HepG2 (cell line): ENCODE results near the gene KRTAP10-4. TPM values are rescaled to one million over a fixed set of nuclear protein-coding genes. Genes with fewer than 3 reads are reported as not detected.

Source experiments
- EP300 ChIP-seq, 3 experiments: sonication (generic) in 1 of 3; formaldehyde crosslinking in 1 of 3; IDR thresholded peaks; 2 replicates each; pipeline versions ENCODE4 v1.5.1 to v1.6.1; 2011 to 2020; ENCODE audit warnings: low read depth in 2 of 3, low read length in 2 of 3, borderline replicate concordance in 1 of 3, improper control_type of control experiment in 1 of 3, mild to moderate bottlenecking in 1 of 3, missing genetic modification reagents in 1 of 3, moderate library complexity in 1 of 3
- FOXO1 ChIP-seq: sonication (generic); formaldehyde crosslinking; IDR thresholded peaks from 2 replicates; pipeline ENCODE4 v1.4.0; 2020; ENCODE audit warnings: missing genetic modification reagents
- IKZF4 ChIP-seq: sonication (generic); formaldehyde crosslinking; IDR thresholded peaks from 2 replicates; pipeline ENCODE4 v1.5.1; 2020; ENCODE audit warnings: borderline replicate concordance, mild to moderate bottlenecking, low read depth, missing genetic modification reagents; ENCODE audit errors: not compliant biosample characterization
- KAT2B ChIP-seq: fragments of 150-350 bp; IDR thresholded peaks from 2 replicates; pipeline ENCODE4 v1.6.1; 2014; ENCODE audit warnings: low read depth, low read length, borderline replicate concordance
- NAIF1 ChIP-seq: sonication (generic); formaldehyde crosslinking; IDR thresholded peaks from 2 replicates; pipeline ENCODE4 v1.5.0; 2020; ENCODE audit warnings: mild to moderate bottlenecking, missing genetic modification reagents, borderline replicate concordance
- NBN ChIP-seq: fragments of 450-650 bp; conservative IDR thresholded peaks from 2 replicates; pipeline ENCODE4 v1.6.1; 2017
- RARA ChIP-seq: IDR thresholded peaks from 2 replicates; pipeline ENCODE4 v1.6.1; 2016; ENCODE audit warnings: missing genetic modification reagents, missing compliant biosample characterization
- RFX1 ChIP-seq: fragments of 450-650 bp; IDR thresholded peaks from 2 replicates; pipeline ENCODE4 v1.6.1; 2017
- RXRA ChIP-seq: sonication (generic); formaldehyde crosslinking; IDR thresholded peaks from 2 replicates; pipeline ENCODE4 v1.5.1; 2020; ENCODE audit warnings: missing genetic modification reagents
- SAFB2 ChIP-seq: sonication (generic); formaldehyde crosslinking; IDR thresholded peaks from 2 replicates; pipeline ENCODE4 v1.5.1; 2020; ENCODE audit warnings: missing genetic modification reagents, low read depth, mild to moderate bottlenecking, borderline replicate concordance
- SOX6 ChIP-seq, 2 experiments: fragments of 450-650 bp in 1 of 2; sonication (generic) in 1 of 2; formaldehyde crosslinking in 1 of 2; IDR thresholded peaks; 2 replicates each; pipeline versions ENCODE4 v1.4.0 to v1.6.1; 2017 to 2020; ENCODE audit warnings: antibody characterized with exemption in 1 of 2, mild to moderate bottlenecking in 1 of 2, missing genetic modification reagents in 1 of 2
- SP2 ChIP-seq: sonication (generic); formaldehyde crosslinking; IDR thresholded peaks from 2 replicates; pipeline ENCODE4 v1.5.1; 2020; ENCODE audit warnings: mild to moderate bottlenecking, missing genetic modification reagents
- TAF1 ChIP-seq: sonication (generic); formaldehyde crosslinking; IDR thresholded peaks from 2 replicates; pipeline ENCODE4 v1.4.0; 2020; ENCODE audit warnings: missing genetic modification reagents
- TEAD3 ChIP-seq: optimal IDR thresholded peaks from 2 replicates; pipeline ENCODE3; 2016; ENCODE audit warnings: borderline replicate concordance
- ZFX ChIP-seq: sonication (generic); formaldehyde crosslinking; IDR thresholded peaks from 2 replicates; pipeline ENCODE4 v1.4.0; 2020; ENCODE audit warnings: mild to moderate bottlenecking, low read depth, missing genetic modification reagents, moderate library complexity
- ZNF282 ChIP-seq: fragments of 450-650 bp; IDR thresholded peaks from 2 replicates; pipeline ENCODE4 v1.6.1; 2018; ENCODE audit not compliant: partially characterized antibody
- ZNF619 ChIP-seq: sonication (generic); formaldehyde crosslinking; IDR thresholded peaks from 2 replicates; pipeline ENCODE4 v1.4.0; 2020; ENCODE audit warnings: mild to moderate bottlenecking, missing genetic modification reagents
- ZNF776 ChIP-seq: sonication (generic); formaldehyde crosslinking; IDR thresholded peaks from 2 replicates; pipeline ENCODE4 v1.4.0; 2020; ENCODE audit warnings: mild to moderate bottlenecking, missing genetic modification reagents
- ZNF781 ChIP-seq: sonication (generic); formaldehyde crosslinking; IDR thresholded peaks from 2 replicates; pipeline ENCODE4 v1.5.1; 2020; ENCODE audit warnings: borderline replicate concordance, mild to moderate bottlenecking, missing genetic modification reagents; ENCODE audit errors: not compliant biosample characterization
- polyA plus RNA-seq, 8 experiments: library from polyadenylated mRNA; depleted of rRNA in 3 of 8; stranded (reverse) in 7 of 8; unstranded in 1 of 8; fragments of >200 nt; fragmentation: Illumina TruSeq in 4 of 8; extraction: Trizol in 4 of 8; gene quantifications; 2 replicates each; pipeline versions ENCODE4 v1.2.1 to v1.2.3, GENCODE V29; 2011 to 2016; ENCODE audit warnings: low read depth in 4 of 8, missing spikeins in 1 of 8, mixed read lengths in 1 of 8; ENCODE audit not compliant: insufficient read depth in 1 of 8
- total RNA-seq, 5 experiments: library from RNA; depleted of rRNA; stranded (reverse); fragments of >200 nt; fragmentation: Illumina TruSeq; extraction: Trizol; gene quantifications; 2 replicates each; pipeline ENCODE4 v1.2.3, GENCODE V29; 2016; ENCODE audit warnings: low read depth in 1 of 5
- TF ChIP-seq, protein P1 (sequence below): sonication (generic); formaldehyde crosslinking; IDR thresholded peaks from 2 replicates; pipeline ENCODE4 v1.8.0; 2022; ENCODE audit warnings: missing genetic modification reagents, low read depth, mild to moderate bottlenecking, borderline replicate concordance
- TF ChIP-seq, protein P2 (sequence below): sonication (generic); formaldehyde crosslinking; IDR thresholded peaks from 2 replicates; pipeline ENCODE4 v1.5.0; 2020; ENCODE audit warnings: mild to moderate bottlenecking, missing genetic modification reagents, borderline replicate concordance
- TF ChIP-seq, protein P3 (sequence below): sonication (generic); formaldehyde crosslinking; IDR thresholded peaks from 2 replicates; pipeline ENCODE4 v1.8.1; 2023; ENCODE audit warnings: mild to moderate bottlenecking, missing genetic modification reagents
- TF ChIP-seq, protein P4 (sequence below): sonication (generic); formaldehyde crosslinking; IDR thresholded peaks from 2 replicates; pipeline ENCODE4 v1.4.0; 2020; ENCODE audit warnings: missing genetic modification reagents

The KRTAP10-4 gene
- total and polyA plus RNA-seq, 2 of the 13 experiments (the other 11 are each of a cell fraction or from before 2014, with no cell fraction given): not detected

DNA sequence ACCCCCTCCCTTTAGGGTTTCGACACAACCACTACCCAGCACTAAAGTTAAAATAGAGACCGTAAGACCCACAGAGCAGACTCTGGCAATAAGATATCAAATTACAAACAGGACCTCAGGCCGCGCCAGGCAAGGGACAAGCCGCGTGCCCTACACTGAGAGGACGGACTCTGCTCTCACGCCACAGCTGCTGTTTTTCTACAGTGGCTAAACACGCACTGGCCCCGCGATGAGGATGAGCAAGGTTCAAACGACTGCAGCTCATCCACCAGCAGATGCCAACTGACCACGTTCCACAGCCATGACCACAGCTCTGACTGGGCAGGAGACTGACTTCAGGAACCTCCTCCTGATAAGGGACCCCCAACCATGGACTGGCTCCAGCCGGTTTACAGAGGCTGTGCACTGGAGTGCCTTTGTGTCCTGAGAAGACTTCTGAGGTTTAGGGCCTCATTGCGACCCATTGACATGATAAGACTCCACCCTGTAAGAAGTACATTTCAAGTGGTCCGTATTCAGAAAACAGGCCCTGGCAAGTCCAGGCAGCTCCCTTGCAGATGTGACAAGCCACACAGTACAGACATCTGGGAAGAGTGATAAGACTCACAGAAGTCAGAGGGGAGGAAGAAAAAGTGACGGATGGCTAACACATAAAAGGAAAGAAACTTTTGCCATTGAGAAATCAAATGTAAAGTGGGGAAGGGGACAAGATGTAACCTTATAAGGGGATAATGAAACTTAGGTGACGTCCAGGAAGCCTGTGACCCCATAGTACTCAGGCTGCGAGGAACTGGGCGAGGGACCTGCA, 20.3 kb downstream of the KRTAP10-4 start (continued):
- TF ChIP-seq, protein P1, sequence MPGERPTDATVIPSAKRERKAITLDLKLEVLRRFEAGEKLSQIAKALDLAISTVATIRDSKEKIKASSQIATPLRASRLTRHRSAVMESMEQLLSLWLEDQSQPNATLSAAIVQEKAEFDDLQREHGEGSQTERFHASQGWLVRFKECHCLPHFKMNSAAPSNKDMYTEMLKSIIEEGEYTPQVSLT (CRISPR knock-in tag): no peak
- peak; percentile 77 for TF ChIP-seq ZFX (CRISPR knock-in tag)
- peak; percentile 79; the same call in 1 of the 2 replicates for TF ChIP-seq RXRA (CRISPR knock-in tag)
- no peak for TF ChIP-seq NBN
- TF ChIP-seq, protein P2, sequence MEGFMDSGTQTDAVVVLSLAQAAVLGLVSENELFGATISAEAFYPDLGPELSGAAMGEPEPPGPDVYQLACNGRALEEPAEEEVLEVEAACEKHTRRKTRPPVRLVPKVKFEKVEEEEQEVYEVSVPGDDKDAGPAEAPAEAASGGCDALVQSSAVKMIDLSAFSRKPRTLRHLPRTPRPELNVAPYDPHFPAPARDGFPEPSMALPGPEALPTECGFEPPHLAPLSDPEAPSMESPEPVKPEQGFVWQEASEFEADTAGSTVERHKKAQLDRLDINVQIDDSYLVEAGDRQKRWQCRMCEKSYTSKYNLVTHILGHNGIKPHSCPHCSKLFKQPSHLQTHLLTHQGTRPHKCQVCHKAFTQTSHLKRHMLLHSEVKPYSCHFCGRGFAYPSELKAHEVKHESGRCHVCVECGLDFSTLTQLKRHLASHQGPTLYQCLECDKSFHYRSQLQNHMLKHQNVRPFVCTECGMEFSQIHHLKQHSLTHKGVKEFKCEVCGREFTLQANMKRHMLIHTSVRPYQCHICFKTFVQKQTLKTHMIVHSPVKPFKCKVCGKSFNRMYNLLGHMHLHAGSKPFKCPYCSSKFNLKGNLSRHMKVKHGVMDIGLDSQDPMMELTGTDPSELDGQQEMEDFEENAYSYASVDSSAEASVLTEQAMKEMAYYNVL (CRISPR knock-in tag): no peak
- TF ChIP-seq FOXO1: peak; percentile 94
- TF ChIP-seq IKZF4 (CRISPR knock-in tag): no peak
- TF ChIP-seq, protein P3, sequence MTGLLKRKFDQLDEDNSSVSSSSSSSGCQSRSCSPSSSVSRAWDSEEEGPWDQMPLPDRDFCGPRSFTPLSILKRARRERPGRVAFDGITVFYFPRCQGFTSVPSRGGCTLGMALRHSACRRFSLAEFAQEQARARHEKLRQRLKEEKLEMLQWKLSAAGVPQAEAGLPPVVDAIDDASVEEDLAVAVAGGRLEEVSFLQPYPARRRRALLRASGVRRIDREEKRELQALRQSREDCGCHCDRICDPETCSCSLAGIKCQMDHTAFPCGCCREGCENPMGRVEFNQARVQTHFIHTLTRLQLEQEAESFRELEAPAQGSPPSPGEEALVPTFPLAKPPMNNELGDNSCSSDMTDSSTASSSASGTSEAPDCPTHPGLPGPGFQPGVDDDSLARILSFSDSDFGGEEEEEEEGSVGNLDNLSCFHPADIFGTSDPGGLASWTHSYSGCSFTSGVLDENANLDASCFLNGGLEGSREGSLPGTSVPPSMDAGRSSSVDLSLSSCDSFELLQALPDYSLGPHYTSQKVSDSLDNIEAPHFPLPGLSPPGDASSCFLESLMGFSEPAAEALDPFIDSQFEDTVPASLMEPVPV (CRISPR knock-in tag): 0 out of 2 replicates have a peak, but pooled peaks have one; percentile 30
- TF ChIP-seq KAT2B: no peak
- TF ChIP-seq NAIF1 (CRISPR knock-in tag): no peak
- no peak for TF ChIP-seq ZNF776 (CRISPR knock-in tag)
- peak; percentile 81 for TF ChIP-seq TEAD3 (CRISPR knock-in tag)
- TF ChIP-seq ZNF619 (CRISPR knock-in tag): peak; percentile 86
- TF ChIP-seq, protein P4, sequence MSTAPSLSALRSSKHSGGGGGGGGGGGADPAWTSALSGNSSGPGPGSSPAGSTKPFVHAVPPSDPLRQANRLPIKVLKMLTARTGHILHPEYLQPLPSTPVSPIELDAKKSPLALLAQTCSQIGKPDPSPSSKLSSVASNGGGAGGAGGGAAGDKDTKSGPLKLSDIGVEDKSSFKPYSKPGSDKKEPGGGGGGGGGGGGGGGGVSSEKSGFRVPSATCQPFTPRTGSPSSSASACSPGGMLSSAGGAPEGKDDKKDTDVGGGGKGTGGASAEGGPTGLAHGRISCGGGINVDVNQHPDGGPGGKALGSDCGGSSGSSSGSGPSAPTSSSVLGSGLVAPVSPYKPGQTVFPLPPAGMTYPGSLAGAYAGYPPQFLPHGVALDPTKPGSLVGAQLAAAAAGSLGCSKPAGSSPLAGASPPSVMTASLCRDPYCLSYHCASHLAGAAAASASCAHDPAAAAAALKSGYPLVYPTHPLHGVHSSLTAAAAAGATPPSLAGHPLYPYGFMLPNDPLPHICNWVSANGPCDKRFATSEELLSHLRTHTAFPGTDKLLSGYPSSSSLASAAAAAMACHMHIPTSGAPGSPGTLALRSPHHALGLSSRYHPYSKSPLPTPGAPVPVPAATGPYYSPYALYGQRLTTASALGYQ: peak; percentile 68
- TF ChIP-seq SAFB2 (CRISPR knock-in tag): no peak
- TF ChIP-seq TAF1: no peak
- peak; percentile 82 for TF ChIP-seq RARA (CRISPR knock-in tag)
- TF ChIP-seq ZNF781 (CRISPR knock-in tag): peak; percentile 68
- TF ChIP-seq ZNF282: no peak
- peak; percentile 21; the same call in 1 of the 2 replicates for TF ChIP-seq SP2 (CRISPR knock-in tag)
- TF ChIP-seq EP300 (IDR thresholded peaks at IDR 0.05; ENCODE audit: low read depth in 2 of 2, low read length in 2 of 2): peak in 1 of 2 experiments; percentile 69; a peak in 1 of 4 replicates
- peak; percentile 76 for TF ChIP-seq EP300 (CRISPR knock-in tag; IDR thresholded peaks at IDR 0.05; ENCODE audit: borderline replicate concordance)
- no peak for TF ChIP-seq RFX1
- no peak for TF ChIP-seq SOX6 (IDR thresholded peaks at IDR 0.05)
- peak; percentile 75 for TF ChIP-seq SOX6 (CRISPR knock-in tag; IDR thresholded peaks at IDR 0.05)
